Measurements from ENCODE around the gene MCHR1. TPM values are rescaled to one million over a fixed set of nuclear protein-coding genes. Genes with fewer than 3 reads are reported as not detected.

MCHR1 gene
- total RNA-seq, 4 donors from 2014 or later = 1.0 to 2.4 (median 1.7) TPM

DNA sequence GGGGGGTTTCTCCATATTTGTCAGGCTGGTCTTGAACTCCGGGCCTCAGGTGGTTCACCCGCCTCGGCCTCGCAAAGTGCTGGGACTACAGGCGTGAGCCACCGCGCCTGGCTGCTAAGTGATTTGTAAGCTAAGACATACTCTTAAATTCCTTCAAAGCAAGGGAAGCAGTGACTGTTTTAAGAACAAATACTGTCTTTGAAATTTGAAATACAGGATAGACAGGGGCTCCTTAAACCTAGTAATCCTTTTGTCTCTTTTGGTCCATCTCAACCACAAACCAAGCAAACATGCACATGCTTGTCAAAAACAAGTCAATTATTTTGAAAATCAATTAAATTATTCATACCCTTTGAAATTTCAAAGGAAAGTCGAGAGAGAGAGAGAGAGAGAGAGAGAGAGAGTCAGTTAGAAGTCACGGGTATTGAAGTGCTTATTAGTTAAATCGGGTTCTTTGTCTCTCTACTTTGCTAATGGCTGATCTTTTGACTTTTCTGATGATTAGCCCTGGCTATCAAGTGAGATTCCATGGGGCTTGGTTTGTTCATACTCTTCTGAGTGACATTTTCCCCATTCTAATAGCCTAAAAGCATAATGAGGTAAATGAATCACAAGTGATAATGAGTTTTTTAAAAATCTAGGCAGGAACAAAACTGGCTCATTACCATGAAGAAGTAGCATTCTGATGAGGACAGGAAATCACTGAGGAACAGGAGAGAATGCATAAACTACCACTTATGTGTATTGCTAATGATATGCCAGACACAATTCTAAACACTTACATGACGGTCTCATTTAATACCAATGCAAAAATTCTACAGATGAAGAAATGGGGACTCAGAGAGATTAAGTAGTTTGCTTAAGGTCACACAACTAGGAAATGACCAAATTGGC lies 48.0 kb downstream of the MCHR1 start:
- Histone ChIP-seq H3K9me3 (no peaks in the 10 kb centered on the region), H3K27ac (peak overlapping the region in 1 of 2 donors; percentile 37), H3K4me1 (no peaks in the 10 kb centered on the region), H3K4me3 (no peak overlapping the region), H3K36me3 (no peaks in the 10 kb centered on the region), H3K27me3 (no peaks in the 10 kb centered on the region)
- no peak for DNase-seq
- intact Hi-C loops (cut with DNase I; ENCODE audit: low total_unique reads) = no loop called here
- TF ChIP-seq POLR2A (IDR thresholded peaks at IDR 0.05) = no peak
- TF ChIP-seq, protein P1, sequence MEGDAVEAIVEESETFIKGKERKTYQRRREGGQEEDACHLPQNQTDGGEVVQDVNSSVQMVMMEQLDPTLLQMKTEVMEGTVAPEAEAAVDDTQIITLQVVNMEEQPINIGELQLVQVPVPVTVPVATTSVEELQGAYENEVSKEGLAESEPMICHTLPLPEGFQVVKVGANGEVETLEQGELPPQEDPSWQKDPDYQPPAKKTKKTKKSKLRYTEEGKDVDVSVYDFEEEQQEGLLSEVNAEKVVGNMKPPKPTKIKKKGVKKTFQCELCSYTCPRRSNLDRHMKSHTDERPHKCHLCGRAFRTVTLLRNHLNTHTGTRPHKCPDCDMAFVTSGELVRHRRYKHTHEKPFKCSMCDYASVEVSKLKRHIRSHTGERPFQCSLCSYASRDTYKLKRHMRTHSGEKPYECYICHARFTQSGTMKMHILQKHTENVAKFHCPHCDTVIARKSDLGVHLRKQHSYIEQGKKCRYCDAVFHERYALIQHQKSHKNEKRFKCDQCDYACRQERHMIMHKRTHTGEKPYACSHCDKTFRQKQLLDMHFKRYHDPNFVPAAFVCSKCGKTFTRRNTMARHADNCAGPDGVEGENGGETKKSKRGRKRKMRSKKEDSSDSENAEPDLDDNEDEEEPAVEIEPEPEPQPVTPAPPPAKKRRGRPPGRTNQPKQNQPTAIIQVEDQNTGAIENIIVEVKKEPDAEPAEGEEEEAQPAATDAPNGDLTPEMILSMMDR (IDR thresholded peaks at IDR 0.05) = no peak

DNA sequence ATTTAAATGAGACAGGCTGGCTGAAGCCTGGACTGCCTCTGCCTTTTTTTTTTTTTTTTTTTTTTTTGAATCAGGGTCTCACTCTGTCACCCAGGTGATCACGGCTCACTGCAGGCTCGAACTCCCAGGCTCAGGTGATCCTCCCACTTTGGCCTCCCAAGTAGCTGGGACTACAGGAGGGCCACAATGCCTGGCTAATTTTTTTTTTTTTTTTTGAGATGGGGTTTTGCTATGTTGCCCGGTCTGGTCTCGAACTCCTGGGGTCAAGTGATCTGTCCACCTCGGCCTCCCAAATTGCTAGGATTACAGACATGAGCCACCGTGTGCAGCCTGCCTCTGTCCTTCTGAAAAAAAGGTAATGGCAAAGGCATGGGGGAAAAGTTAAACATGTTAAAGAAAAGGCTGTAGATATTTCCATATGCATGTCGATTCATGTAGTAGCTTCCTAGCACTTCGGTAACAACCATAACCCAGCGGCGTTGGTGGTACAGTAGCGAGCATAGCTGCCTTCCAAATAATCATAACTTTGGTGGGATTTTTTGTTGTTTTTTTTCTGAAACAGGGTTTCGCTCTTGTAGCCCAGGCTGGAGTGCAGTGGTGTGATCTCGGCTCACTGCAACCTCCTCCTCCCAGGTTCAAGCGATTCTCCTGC lies 48.8 kb downstream of the MCHR1 start:
- no peaks in the 10 kb centered on the region for H3K4me1 ChIP-seq
- no peaks in the 10 kb centered on the region for H3K36me3 ChIP-seq
- no peak for DNase-seq
- H3K27ac ChIP-seq = peak overlapping the region in 1 of 2 donors; percentile 11
- no peaks in the 10 kb centered on the region for H3K27me3 ChIP-seq
- intact Hi-C loops (cut with DNase I; ENCODE audit: low total_unique reads) = no loop called here
- no peak overlapping the region for H3K4me3 ChIP-seq
- H3K9me3 ChIP-seq = no peaks in the 10 kb centered on the region
- TF ChIP-seq, protein P1 (IDR thresholded peaks at IDR 0.05) = no peak
- TF ChIP-seq POLR2A (IDR thresholded peaks at IDR 0.05) = no peak

DNA sequence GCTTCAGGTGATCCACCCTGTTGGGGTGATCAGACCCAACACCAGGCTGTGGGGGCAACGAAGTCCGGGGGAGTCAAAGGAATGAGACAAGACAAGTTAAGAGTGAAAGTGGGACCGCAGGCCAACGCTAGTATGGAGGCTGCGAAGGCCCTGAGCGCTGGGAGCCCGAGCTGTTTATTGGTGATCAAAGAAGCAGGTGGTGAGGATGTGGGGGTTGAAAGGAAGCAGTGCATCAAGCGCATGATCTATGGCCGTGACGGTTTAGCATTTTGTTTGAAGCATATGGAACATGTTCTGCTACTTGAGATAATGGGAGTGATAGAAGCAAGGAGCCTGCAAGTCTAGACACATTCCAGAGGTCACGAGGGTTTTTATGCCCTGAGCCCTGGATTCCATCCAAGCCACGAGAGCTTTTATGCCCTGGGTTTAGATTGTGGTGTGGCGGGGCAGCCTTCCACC lies 49.5 kb downstream of the MCHR1 start:
- TF ChIP-seq POLR2A (IDR thresholded peaks at IDR 0.05) = no peak
- TF ChIP-seq, protein P1 (IDR thresholded peaks at IDR 0.05) = no peak
- H3K27me3 ChIP-seq = no peaks in the 10 kb centered on the region
- no peaks in the 10 kb centered on the region for H3K9me3 ChIP-seq
- DNase-seq = no peak
- H3K4me3 ChIP-seq = no peak overlapping the region
- H3K4me1 ChIP-seq = no peaks in the 10 kb centered on the region
- no peaks in the 10 kb centered on the region for H3K36me3 ChIP-seq
- peak overlapping the region in 1 of 2 donors; percentile 11 for H3K27ac ChIP-seq
- intact Hi-C loops (cut with DNase I; ENCODE audit: low total_unique reads) = no loop called here

DNA sequence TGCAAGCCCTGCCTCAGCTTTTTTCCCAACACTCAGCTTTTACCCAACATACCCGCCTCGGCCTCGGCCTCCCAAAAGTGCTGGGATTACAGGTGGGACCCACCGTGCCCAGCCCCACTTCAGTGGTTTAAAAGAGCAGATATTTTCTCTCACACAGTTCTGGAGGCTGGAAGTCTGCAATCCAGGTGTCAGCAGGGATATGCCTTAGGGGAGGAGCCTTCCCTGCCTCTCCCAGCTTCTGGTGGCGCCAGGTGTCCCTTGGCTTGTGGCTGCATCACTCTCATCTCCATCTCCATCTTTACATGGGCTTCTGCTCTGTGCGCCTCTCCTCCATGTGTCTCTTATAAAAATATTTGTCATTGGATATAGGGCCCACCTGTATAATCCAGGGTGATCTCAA lies 50.0 kb downstream of the MCHR1 start:
- Histone ChIP-seq H3K4me3 (no peak overlapping the region), H3K36me3 (no peaks in the 10 kb centered on the region), H3K27ac (no peak overlapping the region), H3K9me3 (no peaks in the 10 kb centered on the region), H3K27me3 (no peaks in the 10 kb centered on the region), H3K4me1 (no peaks in the 10 kb centered on the region)
- DNase-seq = no peak
- intact Hi-C loops (cut with DNase I; ENCODE audit: low total_unique reads) = no loop called here
- TF ChIP-seq, protein P1 (IDR thresholded peaks at IDR 0.05) = no peak
- no peak for TF ChIP-seq POLR2A (IDR thresholded peaks at IDR 0.05)

Other genes starting within 250 kb of the MCHR1 start
- gene MRTFA, start 42.8 kb upstream of the MCHR1 start, total RNA-seq = 100 to 1,000 TPM in 1 of 4 donors, 10 to 100 TPM in 3; 32.6 to 173 (median 76.1) TPM
- gene SLC25A17, start 139.9 kb downstream of the MCHR1 start, total RNA-seq = 10 to 100 TPM; 12.6 to 34.5 (median 20.7) TPM
- 100 to 1,000 TPM; 139 to 285 (median 189) TPM for gene ST13, start 177.2 kb downstream of the MCHR1 start, total RNA-seq
- gene XPNPEP3, start 177.7 kb downstream of the MCHR1 start, total RNA-seq = 10 to 100 TPM in 2 of 4 donors, 1 to 10 TPM in 2; 1.5 to 25.6 (median 8.0) TPM
- gene DNAJB7, start 182.6 kb downstream of the MCHR1 start, total RNA-seq = not detected